GM04503 (cell line): ENCODE measurements around the gene NAALADL2.
"Not testable (repeated sequence)": the region's sequence is repeated elsewhere in the genome, so short reads cannot be mapped to it uniquely, and the experiment has no call there.

Experiments
- DNase-seq: peaks from one replicate; pipeline ENCODE4 v3.0.0-alpha.2; 2012; ENCODE audit warnings: low read depth

NAALADL2 gene

DNA sequence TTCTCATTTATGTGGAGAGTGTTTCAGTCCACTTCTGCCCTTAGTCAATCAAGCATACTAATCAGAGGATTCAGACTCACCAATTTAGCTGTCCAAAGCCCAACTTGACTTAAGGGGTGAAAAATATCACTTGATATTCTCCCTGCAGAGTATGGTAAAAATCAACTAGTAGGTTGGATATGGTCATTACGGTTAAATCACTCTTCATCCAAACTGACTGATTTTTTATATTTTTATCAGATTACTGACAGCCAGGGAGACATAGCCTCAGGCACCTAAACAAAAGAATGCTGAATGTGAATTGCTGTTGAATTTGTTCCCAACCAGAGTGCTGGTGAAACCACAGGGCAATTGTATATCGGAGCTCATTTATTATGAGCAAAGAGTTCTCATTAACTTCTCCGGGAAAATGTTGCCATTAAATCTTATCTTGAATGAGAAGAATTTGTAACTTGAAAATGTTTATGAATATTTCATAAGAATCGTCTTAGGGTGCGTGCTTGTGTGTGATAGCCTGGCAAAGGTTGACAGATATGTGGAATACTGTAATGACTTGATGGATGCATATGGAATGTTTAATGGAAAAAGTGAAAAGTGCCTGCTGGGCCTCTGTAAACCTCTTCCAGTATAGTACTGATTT lies 411.2 kb downstream of the NAALADL2 start:
- no peak for DNase-seq

DNA sequence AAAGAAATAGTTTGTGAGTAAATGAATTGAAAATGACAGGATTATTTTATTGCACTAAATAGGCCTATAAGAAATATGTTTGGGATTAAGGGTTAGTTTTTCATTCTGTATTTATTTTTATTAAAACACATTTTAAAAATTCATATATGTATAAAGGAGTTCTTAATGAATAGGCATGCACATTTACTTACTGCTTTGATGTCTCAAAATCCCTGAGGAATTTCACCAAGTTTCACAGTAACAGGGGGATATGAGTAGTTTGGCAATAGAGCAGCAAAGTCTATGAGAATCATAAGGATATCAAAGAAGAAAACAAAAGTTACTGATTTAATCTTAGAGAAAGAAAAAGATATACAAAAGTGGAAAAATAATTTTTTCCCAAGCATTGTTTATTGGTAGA lies 411.7 kb downstream of the NAALADL2 start:
- DNase-seq: no peak

DNA sequence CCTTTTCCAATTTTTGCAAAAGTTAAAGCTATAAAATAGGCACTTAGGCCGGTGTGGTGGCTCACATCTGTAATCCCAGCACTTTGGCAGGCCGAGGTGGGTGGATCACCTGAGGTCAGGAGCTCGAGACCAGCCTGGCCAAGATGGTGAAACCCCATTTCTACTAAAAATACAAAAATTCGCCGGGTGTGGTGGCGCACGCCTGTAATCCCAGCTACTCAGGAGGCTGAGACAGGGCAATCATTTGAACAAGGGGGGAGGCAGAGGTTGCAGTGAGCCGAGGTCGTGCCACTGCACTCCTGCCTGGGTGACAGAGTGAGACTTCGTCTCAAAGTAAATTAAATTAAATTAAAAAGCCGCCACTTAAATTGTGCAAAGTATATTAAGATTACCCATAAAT lies 412.3 kb downstream of the NAALADL2 start:
- not testable (repeated sequence) for DNase-seq

DNA sequence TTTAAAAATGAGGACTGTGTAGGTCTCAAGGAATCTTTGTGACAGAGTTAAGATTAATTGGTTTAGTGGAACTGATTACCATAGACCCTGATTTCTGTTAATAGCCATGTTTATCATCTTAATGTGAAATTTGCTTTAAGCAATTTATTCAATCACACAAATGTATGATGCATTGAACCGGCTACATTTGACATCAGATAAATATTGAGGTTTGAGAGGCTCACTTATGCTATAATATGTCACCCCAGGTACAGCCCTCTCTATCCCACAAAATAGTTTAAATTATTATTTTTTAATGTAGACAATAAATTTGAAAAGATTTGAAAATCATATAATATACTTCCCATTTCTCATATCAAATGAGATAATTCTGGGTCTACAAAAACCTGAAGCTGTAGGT lies 413.3 kb downstream of the NAALADL2 start:
- DNase-seq: no peak

DNA sequence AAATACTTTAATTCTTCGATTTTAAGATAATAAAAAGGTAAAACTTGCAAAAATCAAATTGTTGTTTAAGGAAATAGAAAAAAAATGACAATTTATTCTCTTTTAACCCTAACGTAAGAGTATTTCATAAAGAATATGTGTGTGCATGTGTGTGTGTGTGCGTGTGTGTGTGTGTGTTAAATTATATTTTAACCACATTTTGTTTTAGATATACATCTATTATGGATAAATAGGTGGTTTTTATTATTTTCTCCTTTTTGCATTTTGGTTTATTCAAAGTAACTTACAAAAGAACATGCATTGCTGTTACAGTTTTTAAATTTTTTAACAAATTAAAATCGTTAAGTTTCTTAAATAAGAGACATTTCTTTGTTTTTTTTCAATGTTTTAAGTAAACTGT lies 414.4 kb downstream of the NAALADL2 start:
- DNase-seq: no peak

- DNase-seq: no peak
Measured at GRCh38 chr3:175274056-175274455, 414.9 kb downstream of the NAALADL2 start.

- no peak for DNase-seq
Measured at GRCh38 chr3:175274474-175275218, 415.5 kb downstream of the NAALADL2 start.

DNA sequence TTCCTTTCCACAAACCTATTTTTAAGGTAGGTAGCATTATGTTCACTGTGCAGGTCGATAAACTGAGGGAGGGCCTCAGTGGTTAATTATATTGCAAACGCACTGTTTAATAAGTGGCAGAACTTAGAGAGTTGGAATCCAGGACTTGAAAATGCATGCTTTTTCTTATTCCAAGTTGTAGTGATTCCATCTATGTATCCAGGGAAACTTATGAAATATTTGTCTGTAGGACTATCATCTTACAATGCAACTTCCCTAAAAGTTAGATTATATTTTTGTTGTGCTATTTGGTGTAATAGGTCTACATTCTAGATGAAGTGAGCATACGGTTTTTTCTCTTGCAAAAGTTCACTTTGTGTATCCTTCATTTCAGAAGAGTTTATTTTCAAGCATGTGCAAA lies 419.5 kb downstream of the NAALADL2 start:
- no peak for DNase-seq

DNA sequence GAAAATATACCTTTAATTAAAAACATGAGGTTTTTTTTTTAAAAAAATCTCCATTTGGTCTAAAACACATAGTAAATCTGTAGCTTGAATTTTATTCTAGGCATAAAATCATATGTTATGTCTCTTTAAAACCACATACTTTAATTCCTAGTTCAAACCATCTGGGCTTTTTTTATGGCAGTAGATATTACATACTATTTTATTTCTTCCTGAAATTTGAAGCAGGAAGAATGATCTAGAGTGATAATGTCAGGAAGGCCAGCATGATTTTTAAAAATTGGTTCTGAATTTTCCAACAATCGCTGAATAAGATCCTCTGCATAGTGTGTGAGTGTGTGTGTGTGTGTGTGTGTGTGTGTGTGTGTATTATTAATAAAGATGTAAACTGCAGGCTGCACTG lies 420.3 kb downstream of the NAALADL2 start:
- DNase-seq: no peak

DNA sequence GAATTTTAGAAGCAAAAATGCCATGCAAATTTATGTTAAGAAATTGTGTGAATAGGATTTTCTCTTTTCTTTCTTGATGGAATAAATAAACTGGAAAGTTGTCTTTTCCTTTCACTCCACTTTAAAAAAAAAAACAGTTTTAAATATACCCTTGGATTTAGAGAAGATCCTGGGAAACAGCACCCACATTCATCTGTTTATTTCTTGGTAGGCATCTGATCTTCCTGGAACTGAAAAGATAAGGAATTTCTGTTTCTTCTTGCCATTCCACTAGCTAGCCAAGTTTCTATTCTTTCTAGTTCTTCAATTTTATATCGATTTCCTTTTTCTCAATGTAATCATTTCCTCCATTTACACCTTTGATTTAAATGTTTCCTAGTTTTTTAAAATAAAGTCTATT lies 420.8 kb downstream of the NAALADL2 start:
- DNase-seq: no peak

- no peak for DNase-seq
Measured at GRCh38 chr3:175287361-175287963, 428.3 kb downstream of the NAALADL2 start.

- no peak for DNase-seq
Measured at GRCh38 chr3:175288621-175289020, 429.5 kb downstream of the NAALADL2 start.

DNA sequence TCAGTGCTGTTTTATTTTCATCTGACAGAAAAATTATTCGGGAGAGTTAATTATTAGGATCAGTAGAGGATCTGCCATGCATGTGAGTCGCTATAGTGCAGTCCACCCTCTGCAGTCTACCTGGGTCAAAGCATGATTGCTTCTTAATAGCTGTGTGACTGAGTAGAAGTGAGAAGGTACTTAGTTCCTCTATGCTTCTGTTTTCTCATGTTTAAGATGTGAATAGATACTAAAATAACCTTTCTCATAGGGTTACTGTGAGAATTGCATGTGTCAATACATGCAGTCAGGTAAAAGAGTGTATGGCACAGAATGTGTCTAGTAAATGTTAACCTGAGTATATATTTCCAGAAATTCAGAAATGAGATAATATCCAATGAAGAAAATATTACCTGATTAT lies 435.7 kb downstream of the NAALADL2 start:
- no peak for DNase-seq

DNA sequence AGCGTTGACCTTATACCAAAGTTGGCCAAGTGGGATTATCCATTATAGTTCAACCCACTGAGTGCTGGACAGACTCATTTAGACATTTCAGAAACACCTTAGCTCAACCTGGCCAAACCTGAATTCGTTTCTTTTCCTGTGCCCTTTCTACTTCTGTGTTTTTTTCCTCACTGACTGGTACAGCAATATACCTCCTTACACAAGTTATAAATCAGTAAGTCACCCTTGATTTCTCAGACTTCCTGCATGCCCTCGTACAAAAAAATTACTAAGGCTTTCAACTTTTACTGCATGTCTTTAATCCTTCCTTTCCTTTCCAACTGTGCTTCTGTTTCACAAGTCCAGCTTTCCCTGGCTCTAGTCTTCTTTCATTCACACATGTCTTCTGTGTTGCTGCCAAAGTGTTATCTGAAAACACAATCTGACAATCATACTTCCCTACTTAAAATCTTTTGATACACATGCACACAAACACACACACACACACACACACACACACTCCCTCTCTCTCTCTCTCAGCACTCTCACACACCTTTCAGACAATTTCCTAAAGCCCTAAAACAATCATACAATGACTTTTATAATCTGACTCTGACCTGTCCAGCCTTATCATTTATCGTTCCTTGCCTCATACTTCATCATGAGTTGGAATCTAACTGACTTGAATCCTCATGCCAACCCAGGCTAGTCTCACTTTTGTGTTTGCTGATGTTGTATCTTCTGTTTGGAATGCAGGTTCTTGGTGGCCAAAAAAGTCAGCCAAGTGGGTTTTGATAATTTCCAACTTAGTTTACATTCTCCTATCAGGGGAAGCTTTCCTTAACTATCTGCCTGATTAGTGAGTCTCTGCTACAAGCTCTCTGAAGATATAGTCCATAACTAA lies 436.4 kb downstream of the NAALADL2 start:
- no peak for DNase-seq

DNA sequence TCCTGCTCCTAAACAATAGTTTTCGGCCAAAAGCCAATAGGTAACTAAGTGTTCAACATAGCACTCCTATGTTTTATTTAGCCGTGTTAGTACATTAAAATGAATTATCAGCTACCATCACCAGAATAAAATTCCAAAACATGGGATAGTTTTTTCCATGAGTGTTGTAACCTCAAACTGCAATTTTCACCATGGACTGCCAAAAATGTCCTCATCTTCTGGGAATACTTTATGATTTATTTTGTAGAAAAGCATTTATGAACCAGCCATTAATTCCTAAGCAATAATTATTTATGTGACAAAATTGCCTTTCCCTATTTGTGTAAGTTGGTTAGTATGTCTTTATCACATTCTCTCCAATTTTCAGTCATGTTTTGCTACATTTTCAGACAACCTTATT lies 438.1 kb downstream of the NAALADL2 start:
- DNase-seq: no peak

DNA sequence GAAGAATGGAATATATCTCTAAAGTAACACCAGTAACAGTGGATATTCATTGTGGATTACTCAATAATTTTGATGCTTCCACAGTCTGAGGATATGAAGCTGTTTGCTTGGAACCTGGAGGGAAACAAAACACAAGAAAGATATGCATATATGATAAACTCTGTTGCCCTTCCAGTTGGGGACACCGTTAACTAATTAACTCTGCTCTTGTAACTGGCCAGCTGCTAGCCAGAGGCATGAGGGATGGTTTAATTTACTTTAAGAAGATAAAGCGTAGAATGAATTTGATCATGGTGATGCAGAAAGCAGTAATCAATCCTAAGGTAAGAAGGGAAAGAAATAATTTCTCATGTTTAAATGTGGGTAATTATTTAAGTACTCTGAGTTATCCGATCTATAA lies 442.6 kb downstream of the NAALADL2 start:
- DNase-seq: no peak

GRCh38 chr3:175304404-175304803 lies 445.3 kb downstream of the NAALADL2 start:
- no peak for DNase-seq

DNA sequence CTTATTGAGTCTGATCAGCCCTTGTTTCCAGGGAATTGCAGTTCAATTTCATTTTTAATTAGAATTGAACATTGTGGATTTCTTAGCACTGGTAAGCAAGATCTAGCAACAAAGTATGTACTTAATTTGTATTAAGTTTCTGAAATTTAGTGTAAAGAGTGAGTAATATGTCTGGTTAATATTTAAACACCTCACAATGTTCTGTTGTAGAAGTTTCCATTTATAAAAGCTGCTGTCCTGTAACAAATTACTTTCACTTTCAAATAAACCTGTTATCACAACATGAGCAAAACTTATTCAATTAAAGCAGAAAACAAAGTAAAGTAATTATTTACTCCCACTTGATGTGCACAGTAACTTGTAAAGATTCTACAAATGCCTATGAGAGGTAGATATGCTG lies 448.5 kb downstream of the NAALADL2 start:
- DNase-seq: no peak

DNA sequence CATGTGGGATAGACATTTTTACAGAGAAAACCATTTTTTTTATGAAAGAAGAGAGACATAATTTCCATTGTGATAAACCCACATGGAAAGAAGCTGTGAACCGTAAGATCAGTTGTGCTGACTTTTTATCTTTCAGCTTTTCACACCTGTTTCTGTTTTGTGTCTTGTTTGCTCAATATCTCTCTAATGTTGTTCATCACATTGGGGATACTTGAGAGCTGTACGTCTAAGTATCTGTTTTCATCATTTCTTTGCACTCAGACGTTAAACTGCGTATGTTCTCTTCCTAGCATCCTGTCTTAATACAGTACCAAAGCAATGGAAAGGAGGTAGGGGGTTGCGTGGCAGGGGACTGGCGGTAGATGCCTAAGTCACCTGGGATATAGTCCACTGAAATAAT lies 449.0 kb downstream of the NAALADL2 start:
- no peak for DNase-seq

DNA sequence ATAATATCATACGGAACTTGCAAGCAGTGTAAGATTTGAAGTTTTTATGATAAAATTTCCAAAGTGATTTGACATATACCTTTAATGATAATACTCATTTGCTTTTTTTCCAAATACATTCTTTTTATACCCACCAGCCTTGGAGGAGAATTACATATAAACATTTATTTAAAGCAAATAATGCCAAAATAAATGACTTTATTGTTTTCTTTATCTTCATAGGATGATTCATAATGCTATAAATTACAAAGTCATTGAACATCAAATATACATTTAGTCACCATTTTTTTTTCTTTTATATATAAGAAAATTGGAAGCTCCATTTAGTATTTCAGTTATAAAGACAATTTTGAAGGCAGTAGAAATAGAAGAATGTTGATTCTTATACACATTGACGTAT lies 450.9 kb downstream of the NAALADL2 start:
- no peak for DNase-seq

- DNase-seq: no peak
Measured at GRCh38 chr3:175311404-175311803, 452.3 kb downstream of the NAALADL2 start.

- no peak for DNase-seq
Measured at GRCh38 chr3:175311946-175312345, 452.8 kb downstream of the NAALADL2 start.

DNA sequence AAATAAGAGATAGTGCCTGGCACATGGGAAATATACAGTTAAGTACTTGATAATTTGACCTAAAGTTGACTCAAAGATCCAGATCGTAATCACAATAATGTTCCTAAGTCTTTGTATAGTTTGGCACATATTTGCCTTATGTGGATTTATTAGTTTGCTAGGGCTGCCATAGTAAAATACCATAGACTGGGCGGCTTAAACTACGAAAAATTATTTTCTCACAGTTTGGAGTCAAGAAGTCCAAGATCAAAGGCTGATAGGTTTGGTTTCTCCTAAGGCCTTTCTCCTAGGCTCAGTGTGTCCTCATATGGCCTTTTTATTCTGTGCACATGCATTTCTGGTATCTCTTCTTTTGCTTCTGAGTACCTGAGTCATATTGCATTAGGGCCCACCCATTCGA lies 453.7 kb downstream of the NAALADL2 start:
- no peak for DNase-seq
